ENCODE results near the gene ALX4. TPM values are rescaled to one million over a fixed set of nuclear protein-coding genes. Genes with fewer than 3 reads are reported as not detected.

ALX4 gene
- total RNA-seq, 4 donors from 2014 or later: under 0.01 to 0.17 TPM; not detected in 2

- TF ChIP-seq CTCF (IDR thresholded peaks at IDR 0.05; ENCODE audit: low read depth): no peak
Measured at GRCh38 chr11:44328138-44328660, 18.3 kb upstream of the ALX4 start.

- TF ChIP-seq CTCF (IDR thresholded peaks at IDR 0.05; ENCODE audit: low read depth): no peak
Measured at GRCh38 chr11:44327730-44328129, 17.8 kb upstream of the ALX4 start.

GRCh38 chr11:44326615-44327475, 16.9 kb upstream of the ALX4 start:
- no peak for TF ChIP-seq CTCF (IDR thresholded peaks at IDR 0.05; ENCODE audit: low read depth)

GRCh38 chr11:44325698-44326097, 15.8 kb upstream of the ALX4 start:
- no peak for TF ChIP-seq CTCF (IDR thresholded peaks at IDR 0.05; ENCODE audit: low read depth)

GRCh38 chr11:44324749-44325525, 15.0 kb upstream of the ALX4 start:
- TF ChIP-seq CTCF (IDR thresholded peaks at IDR 0.05; ENCODE audit: low read depth): no peak

- TF ChIP-seq CTCF (IDR thresholded peaks at IDR 0.05; ENCODE audit: low read depth): no peak
Measured at GRCh38 chr11:44324222-44324621, 14.3 kb upstream of the ALX4 start.

- no peak for TF ChIP-seq CTCF (IDR thresholded peaks at IDR 0.05; ENCODE audit: low read depth)
Measured at GRCh38 chr11:44322243-44322642, 12.3 kb upstream of the ALX4 start.
